CD14-positive monocyte (primary cell): ENCODE measurements around the gene SMIM38. TPM values are rescaled to one million over a fixed set of nuclear protein-coding genes. Genes with fewer than 3 reads are reported as not detected.

Experiments
- DNase-seq, 3 donors: peaks; one replicate each; pipeline ENCODE4 v3.0.0-alpha.2; 2011 to 2022
- H2AFZ ChIP-seq: 2 replicates; pipeline ENCODE4 v1.6.0; 2012; ENCODE audit warnings: mild to moderate bottlenecking, low read depth, low read length, inconsistent platforms; ENCODE audit not compliant: insufficient read depth, poor library complexity, severe bottlenecking
- H3K27ac ChIP-seq, 2 donors: 1 replicate in 1 of 2; 2 replicates in 1 of 2; pipeline ENCODE4 v1.5.1; 2012 to 2013; ENCODE audit warnings: low read length in 2 of 2, control low read depth in 1 of 2, inconsistent platforms in 1 of 2, low read depth in 1 of 2, mild to moderate bottlenecking in 1 of 2
- H3K27me3 ChIP-seq, 2 donors: one replicate each; pipeline versions ENCODE4 v1.6.0 to v1.6.1; 2011 to 2013; ENCODE audit warnings: low read length in 2 of 2; ENCODE audit not compliant: control insufficient read depth in 2 of 2, insufficient read depth in 2 of 2
- H3K36me3 ChIP-seq, 2 donors: replicated peaks in 1 of 2; 1 replicate in 1 of 2; 2 replicates in 1 of 2; pipeline versions ENCODE4 v1.5.1 to v1.6.1; 2012 to 2013; ENCODE audit warnings: low read length in 2 of 2, control low read depth in 1 of 2, inconsistent platforms in 1 of 2, mild to moderate bottlenecking in 1 of 2; ENCODE audit not compliant: insufficient read depth in 2 of 2, control insufficient read depth in 1 of 2
- H3K4me1 ChIP-seq, 2 donors: 1 replicate in 1 of 2; 2 replicates in 1 of 2; pipeline versions ENCODE4 v1.5.1 to v1.6.1; 2012 to 2013; ENCODE audit warnings: low read length in 2 of 2, control low read depth in 1 of 2, inconsistent platforms in 1 of 2, mild to moderate bottlenecking in 1 of 2, moderate library complexity in 1 of 2; ENCODE audit not compliant: insufficient read depth in 2 of 2, control insufficient read depth in 1 of 2
- H3K4me2 ChIP-seq: replicated peaks from 2 replicates; pipeline ENCODE3; 2012; ENCODE audit warnings: low read length, moderate library complexity, mild to moderate bottlenecking; ENCODE audit not compliant: poor library complexity, severe bottlenecking; ENCODE audit errors: extremely low read depth
- H3K4me3 ChIP-seq, 3 experiments: fragments of 200-600 bp in 1 of 3; sonication (generic) in 1 of 3; replicated peaks in 1 of 3; 1 replicate in 2 of 3; 2 replicates in 1 of 3; pipeline ENCODE4 v1.5.1; 2011 to 2013; ENCODE audit warnings: low read length in 3 of 3, mild to moderate bottlenecking in 3 of 3, control low read depth in 2 of 3, low read depth in 2 of 3, inconsistent platforms in 1 of 3, moderate library complexity in 1 of 3
- H3K79me2 ChIP-seq: 2 replicates; pipeline ENCODE4 v1.6.0; 2012; ENCODE audit warnings: mild to moderate bottlenecking, control low read depth, inconsistent platforms, low read length, moderate library complexity; ENCODE audit not compliant: insufficient read depth
- H3K9ac ChIP-seq: 2 replicates; pipeline ENCODE4 v1.6.0; 2017; ENCODE audit warnings: low read length, mild to moderate bottlenecking; ENCODE audit not compliant: insufficient read depth, poor library complexity, severe bottlenecking
- H3K9me3 ChIP-seq, 2 donors: replicated peaks in 1 of 2; 1 replicate in 1 of 2; 2 replicates in 1 of 2; pipeline versions ENCODE4 v1.5.1 to v1.6.1; 2012 to 2013; ENCODE audit warnings: low read length in 2 of 2, control low read depth in 1 of 2; ENCODE audit not compliant: control insufficient read depth in 1 of 2, insufficient read depth in 1 of 2
- H4K20me1 ChIP-seq: 2 replicates; pipeline ENCODE4 v1.6.0; 2012; ENCODE audit warnings: mild to moderate bottlenecking, low read length, control low read depth, moderate library complexity; ENCODE audit not compliant: insufficient read depth
- H3K27ac Mint-ChIP-seq, 7 donors: one replicate each; pipeline ENCODE4 v1.8.0; 2020; ENCODE audit warnings: mild to moderate bottlenecking in 7 of 7, mixed read lengths in 7 of 7, moderate library complexity in 6 of 7, inconsistent platforms in 2 of 7
- H3K27me3 Mint-ChIP-seq, 3 donors: one replicate each; pipeline ENCODE4 v1.8.0; 2021 to 2022; ENCODE audit warnings: low read depth in 3 of 3, mild to moderate bottlenecking in 3 of 3, mixed read lengths in 3 of 3, moderate library complexity in 3 of 3, inconsistent platforms in 1 of 3
- H3K36me3 Mint-ChIP-seq, 2 donors: one replicate each; pipeline ENCODE4 v1.8.0; 2020; ENCODE audit warnings: mixed read lengths in 2 of 2, inconsistent platforms in 1 of 2, mild to moderate bottlenecking in 1 of 2
- H3K4me1 Mint-ChIP-seq: one replicate; pipeline ENCODE4 v1.8.0; 2020; ENCODE audit warnings: mild to moderate bottlenecking, mixed read lengths
- H3K4me3 Mint-ChIP-seq, 2 donors: one replicate each; pipeline ENCODE4 v1.8.0; 2020; ENCODE audit warnings: mild to moderate bottlenecking in 2 of 2, mixed read lengths in 2 of 2, moderate library complexity in 1 of 2
- H3K9me3 Mint-ChIP-seq, 7 donors: one replicate each; pipeline ENCODE4 v1.8.0; 2020 to 2022; ENCODE audit warnings: mixed read lengths in 7 of 7, mild to moderate bottlenecking in 6 of 7, moderate library complexity in 6 of 7, inconsistent platforms in 2 of 7
- WGBS: methylation state at CpG from one replicate; pipeline ENCODE4 v1.1.5; 2013; ENCODE audit warnings: missing lambda C conversion rate; ENCODE audit not compliant: insufficient coverage; 5-methylcytosine and 5-hydroxymethylcytosine counted together
- intact Hi-C, 2 donors: fragments of 100-400 bp; cut with micrococcal nuclease; formaldehyde crosslinking; loops; one replicate each; pipeline versions ENCODE4 v1.15.0 to v1.15.1; 2023
- polyA plus RNA-seq, 3 donors: library from polyadenylated mRNA; depleted of rRNA in 1 of 3; unstranded in 2 of 3; stranded (reverse) in 1 of 3; fragments of 300-500 nt in 2 of 3; fragments of >200 nt in 1 of 3; fragmentation: Illumina TruSeq in 2 of 3; gene quantifications; 1 replicate in 2 of 3; 2 replicates in 1 of 3; pipeline ENCODE4 v1.2.3, GENCODE V29; 2012 to 2021
- TF ChIP-seq, protein P1 (sequence below): fragments of 200-600 bp; IDR thresholded peaks from one replicate; pipeline ENCODE4 v1.8.0; 2022; ENCODE audit warnings: antibody characterized with exemption, mild to moderate bottlenecking

SMIM38 gene
- polyA plus RNA-seq, 3 donors: 0.05 TPM; not detected in 2

DNA sequence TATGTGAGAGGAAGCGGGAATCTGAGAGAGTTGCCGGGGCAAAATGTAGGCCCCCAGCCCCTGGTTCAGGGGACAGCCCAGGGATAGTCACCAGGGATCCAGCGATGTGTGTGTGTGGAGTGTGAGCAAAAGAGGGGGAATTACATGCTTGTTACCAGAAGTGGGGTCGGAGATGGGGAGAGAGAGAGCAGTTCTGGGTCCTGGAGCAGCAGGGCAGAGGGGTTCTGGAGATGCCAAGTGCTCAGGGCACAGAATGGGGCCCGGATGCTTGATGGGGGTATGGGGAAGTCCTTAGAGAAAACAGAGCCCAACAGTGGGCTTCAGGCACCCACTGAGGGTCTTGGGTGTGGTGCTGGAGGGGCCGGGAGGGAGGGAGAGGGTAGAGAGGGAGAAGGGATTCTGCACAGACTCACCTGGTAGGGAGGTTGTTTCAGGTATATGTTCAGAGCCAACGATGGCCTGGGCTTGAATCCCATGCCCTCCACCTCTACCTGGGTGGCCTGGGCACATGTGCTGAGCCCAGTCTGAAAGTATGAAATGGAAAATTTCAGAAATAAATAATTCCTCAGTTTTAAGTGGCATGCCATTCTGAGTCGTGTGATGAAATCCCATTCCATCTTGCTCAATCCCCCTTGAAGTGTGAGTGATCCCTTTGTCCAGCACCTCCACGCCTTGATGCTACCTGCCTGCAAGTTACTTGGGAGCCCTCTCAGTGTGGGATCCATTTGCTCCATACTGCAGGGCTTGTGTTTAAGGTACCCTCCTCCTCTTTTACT lies 12.4 kb downstream of the SMIM38 start:
- Mint-ChIP-seq H3K9me3 (peaks cover 6 to 15% (median 11%) of the 10 kb centered on the region in 7 donors), H3K36me3 (no peaks in the 10 kb centered on the region), H3K27me3 (peaks cover 7 to 13% (median 9%) of the 10 kb centered on the region in 3 donors), H3K27ac (no peak overlapping the region), H3K4me3 (no peak overlapping the region), H3K4me1 (peaks cover 6% of the 10 kb centered on the region)
- H3K4me3 ChIP-seq: no peak overlapping the region
- H3K27me3 ChIP-seq: peaks cover 0 to 2% of the 10 kb centered on the region in 2 donors
- no peaks in the 10 kb centered on the region for H4K20me1 ChIP-seq
- no peak overlapping the region for H3K4me2 ChIP-seq
- no peaks in the 10 kb centered on the region for H3K36me3 ChIP-seq
- no peaks in the 10 kb centered on the region for H3K79me2 ChIP-seq
- no peak for DNase-seq
- H3K9me3 ChIP-seq: peaks cover 0 to 8% of the 10 kb centered on the region in 2 donors
- no peak overlapping the region for H3K27ac ChIP-seq
- H2AFZ ChIP-seq: no peak overlapping the region
- intact Hi-C loops: no loop called here
- WGBS: 88% methylated on average over 6 of the region's 9 CpGs
- TF ChIP-seq, protein P1, sequence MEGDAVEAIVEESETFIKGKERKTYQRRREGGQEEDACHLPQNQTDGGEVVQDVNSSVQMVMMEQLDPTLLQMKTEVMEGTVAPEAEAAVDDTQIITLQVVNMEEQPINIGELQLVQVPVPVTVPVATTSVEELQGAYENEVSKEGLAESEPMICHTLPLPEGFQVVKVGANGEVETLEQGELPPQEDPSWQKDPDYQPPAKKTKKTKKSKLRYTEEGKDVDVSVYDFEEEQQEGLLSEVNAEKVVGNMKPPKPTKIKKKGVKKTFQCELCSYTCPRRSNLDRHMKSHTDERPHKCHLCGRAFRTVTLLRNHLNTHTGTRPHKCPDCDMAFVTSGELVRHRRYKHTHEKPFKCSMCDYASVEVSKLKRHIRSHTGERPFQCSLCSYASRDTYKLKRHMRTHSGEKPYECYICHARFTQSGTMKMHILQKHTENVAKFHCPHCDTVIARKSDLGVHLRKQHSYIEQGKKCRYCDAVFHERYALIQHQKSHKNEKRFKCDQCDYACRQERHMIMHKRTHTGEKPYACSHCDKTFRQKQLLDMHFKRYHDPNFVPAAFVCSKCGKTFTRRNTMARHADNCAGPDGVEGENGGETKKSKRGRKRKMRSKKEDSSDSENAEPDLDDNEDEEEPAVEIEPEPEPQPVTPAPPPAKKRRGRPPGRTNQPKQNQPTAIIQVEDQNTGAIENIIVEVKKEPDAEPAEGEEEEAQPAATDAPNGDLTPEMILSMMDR: no peak
- H3K4me1 ChIP-seq: peaks cover 7 to 9% of the 10 kb centered on the region in 2 donors
- no peak overlapping the region for H3K9ac ChIP-seq

DNA sequence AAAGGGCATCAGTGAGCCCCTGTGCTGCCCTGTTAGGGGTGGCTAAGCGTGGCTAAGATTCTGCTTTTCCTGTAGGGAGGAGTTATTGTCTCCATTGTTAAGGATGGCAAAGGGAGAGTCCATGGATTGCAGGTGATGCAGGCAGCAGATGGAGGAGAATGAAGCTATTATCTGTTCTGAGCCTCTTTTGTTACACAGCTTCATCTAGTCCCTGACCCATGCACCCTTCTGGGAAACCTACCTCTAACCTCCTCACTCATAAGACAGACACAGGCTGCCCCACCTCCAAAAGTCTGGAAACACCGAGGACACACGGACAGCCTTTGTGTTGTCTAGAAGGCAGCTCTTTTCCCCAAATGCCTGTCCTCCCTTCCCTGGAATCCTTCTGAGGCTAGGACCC lies 13.7 kb downstream of the SMIM38 start:
- no peaks in the 10 kb centered on the region for H3K9me3 ChIP-seq
- intact Hi-C loops: no loop called here
- H3K36me3 ChIP-seq: no peaks in the 10 kb centered on the region
- no peaks in the 10 kb centered on the region for H3K79me2 ChIP-seq
- no peak overlapping the region for H3K9ac ChIP-seq
- Mint-ChIP-seq H3K27ac (no peak overlapping the region), H3K4me3 (no peak overlapping the region), H3K36me3 (no peaks in the 10 kb centered on the region), H3K9me3 (peaks cover 0 to 7% (median 3%) of the 10 kb centered on the region in 7 donors), H3K4me1 (peaks cover 6% of the 10 kb centered on the region), H3K27me3 (peaks cover 9 to 13% (median 10%) of the 10 kb centered on the region in 3 donors)
- H3K27me3 ChIP-seq: peaks cover 0 to 2% of the 10 kb centered on the region in 2 donors
- H4K20me1 ChIP-seq: no peaks in the 10 kb centered on the region
- DNase-seq: no peak
- H3K4me2 ChIP-seq: no peak overlapping the region
- no peak overlapping the region for H3K4me3 ChIP-seq
- no peak overlapping the region for H2AFZ ChIP-seq
- H3K4me1 ChIP-seq: peaks cover 7 to 9% of the 10 kb centered on the region in 2 donors
- TF ChIP-seq, protein P1: no peak
- 97% methylated on average over 3 of the region's 3 CpGs for WGBS
- no peak overlapping the region for H3K27ac ChIP-seq
